T-helper 22 cell (primary cell): Measurements from ENCODE around the gene FOXL3.
"Not testable (repeated sequence)": the region's sequence is repeated elsewhere in the genome, so short reads cannot be mapped to it uniquely, and the experiment has no call there.

ENCODE experiments used
- DNase-seq: peaks from one replicate; pipeline ENCODE4 v3.0.0-alpha.2; 2020; ENCODE audit warnings: low read depth

The FOXL3 gene

DNA sequence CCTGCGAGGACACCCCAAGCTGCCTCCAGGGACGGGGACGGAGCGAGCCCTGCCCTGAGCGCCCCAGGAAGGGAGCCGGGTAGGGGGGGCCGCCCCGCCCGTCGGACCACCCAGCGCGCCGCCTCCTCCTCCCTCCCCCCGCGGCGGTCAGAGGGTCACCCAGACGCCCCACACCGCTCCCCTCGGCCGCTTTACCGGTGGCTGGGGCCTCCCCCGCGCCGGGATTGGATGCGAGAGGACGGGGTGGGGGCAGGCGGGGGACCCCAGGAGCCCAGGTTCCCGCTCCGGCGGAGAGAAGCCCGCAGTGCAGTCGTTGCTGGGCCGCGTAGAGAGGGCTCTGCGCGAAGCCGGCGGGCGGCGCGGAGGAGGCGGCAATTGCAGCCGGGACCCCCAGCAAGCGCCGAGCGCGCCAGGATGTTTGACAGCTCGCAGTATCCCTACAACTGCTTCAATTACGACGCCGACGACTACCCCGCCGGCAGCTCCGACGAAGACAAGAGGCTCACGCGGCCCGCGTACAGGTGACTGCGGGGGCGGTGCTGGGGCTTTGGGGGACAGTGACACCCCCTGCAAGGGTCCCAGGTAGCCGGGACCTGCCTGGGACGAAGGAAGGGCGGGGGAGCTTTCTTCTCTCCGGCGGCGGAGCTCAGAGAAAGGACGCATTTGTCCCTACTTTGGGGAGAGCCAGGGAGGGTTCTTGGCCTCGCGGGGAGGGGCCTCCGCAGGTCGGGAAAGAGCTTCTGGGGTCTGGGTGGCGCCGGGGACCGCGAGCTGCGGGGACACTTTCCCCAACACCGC is at the start of gene FOXL3:
TSS of gene FOXL3 (plus strand) at position 415 of the 798 bp plus-strand sequence. CDS start at position 415, 0 bp downstream.
- no peak for DNase-seq

DNA sequence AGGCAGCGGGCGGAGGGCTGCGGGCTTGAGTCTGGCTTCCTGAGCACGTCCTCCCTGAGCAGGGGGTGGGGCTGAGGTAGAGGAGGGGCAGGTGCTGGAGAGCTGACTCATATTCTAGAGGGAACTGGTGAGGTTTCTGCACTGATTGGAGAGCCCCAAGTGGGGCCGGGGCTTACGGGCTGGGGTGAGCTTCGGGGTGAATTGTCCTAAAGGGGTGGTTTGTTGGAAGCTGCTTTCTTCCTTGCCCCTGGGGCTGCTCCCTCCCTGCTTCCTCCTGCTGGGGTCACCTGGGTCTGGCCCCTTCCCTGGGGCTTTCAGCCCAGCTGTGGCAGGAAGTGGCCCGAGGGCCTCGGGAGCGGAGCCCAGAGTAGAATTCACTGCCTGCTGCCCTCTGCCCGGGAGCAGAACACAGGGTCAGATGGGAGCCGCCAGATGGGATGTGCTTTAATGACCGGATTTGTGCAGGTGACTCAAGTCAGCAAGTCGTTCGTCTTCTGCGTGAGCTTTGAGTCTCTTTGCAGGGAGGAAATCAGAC is 49.0 kb upstream of the FOXL3 start:
- no peak for DNase-seq

DNA sequence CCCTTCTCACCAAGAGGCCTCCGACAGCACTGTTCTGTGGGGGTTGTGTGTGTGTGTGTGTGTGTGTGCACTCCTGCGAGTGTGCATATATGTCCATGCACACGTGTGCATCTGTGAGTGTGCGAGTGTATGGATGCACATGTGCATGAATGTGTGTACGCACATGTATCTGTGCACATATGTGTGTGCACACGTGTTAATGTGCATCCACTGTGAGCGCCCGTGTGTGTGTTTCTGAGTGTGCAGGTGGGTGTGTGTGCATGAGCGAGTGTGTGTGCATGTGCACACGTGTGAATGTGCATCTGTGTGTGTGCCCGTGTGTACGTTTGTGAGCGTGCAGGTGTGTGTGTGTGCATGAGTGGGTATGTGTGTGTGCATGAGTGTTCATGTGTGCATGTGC is 48.5 kb upstream of the FOXL3 start:
- no peak for DNase-seq

DNA sequence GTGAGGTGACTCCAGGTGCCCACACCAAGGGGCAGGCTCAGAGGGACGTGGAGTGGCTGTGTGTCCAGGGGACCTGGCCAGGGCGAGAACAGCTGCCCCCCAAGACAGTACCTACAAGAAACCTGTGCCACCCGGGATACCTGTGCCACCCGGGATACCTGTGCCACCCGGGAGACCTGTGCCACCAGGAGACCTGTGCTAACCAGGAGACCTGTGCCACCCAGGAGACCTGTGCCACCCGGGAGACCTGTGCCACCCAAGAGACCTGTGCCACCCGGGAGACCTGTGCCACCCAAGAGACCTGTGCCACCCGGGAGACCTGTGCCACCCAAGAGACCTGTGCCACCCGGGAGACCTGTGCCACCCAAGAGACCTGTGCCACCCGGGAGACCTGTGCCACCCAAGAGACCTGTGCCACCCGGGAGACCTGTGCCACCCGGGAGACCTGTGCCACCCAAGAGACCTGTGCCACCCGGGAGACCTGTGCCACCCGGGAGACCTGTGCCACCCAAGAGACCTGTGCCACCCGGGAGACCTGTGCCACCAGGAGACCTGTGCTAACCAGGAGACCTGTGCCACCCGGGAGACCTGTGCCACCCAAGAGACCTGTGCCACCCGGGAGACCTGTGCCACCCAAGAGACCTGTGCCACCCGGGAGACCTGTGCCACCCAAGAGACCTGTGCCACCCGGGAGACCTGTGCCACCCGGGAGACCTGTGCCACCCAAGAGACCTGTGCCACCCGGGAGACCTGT is 47.0 kb upstream of the FOXL3 start:
- not testable (repeated sequence) for DNase-seq

DNA sequence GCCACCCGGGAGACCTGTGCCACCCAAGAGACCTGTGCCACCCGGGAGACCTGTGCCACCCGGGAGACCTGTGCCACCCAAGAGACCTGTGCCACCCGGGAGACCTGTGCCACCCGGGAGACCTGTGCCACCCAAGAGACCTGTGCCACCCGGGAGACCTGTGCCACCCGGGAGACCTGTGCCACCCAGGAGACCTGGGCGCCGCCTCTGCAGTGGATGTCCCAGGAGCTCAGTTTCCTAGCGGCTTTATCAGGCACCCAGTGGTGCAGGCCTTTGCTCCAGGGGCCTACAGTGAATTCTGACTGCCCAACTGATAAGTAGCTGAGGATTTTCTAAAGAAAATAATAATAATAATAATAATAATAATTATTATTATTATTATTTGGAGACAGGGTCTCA is 46.4 kb upstream of the FOXL3 start:
- DNase-seq = not testable (repeated sequence)

DNA sequence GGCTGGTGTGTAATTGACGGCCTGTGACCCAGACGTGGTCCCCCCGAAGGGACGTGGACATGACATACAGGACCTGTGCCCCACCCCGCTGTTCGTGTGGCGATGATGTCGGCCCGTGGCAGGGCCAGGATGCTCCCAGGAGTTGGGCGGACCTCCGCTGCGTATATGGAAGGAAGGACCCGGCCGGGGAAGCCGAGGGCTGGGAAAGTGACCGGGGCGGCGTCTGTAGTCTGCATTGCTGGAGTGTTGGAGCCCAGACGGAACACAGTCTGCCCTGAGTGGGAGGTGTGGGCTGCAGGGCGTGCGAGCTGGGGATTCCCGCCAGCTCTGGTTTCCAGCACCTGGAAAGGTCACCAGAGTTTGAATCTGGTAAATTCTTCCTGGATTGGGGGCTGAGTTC is 45.0 kb upstream of the FOXL3 start:
- DNase-seq = no peak

DNA sequence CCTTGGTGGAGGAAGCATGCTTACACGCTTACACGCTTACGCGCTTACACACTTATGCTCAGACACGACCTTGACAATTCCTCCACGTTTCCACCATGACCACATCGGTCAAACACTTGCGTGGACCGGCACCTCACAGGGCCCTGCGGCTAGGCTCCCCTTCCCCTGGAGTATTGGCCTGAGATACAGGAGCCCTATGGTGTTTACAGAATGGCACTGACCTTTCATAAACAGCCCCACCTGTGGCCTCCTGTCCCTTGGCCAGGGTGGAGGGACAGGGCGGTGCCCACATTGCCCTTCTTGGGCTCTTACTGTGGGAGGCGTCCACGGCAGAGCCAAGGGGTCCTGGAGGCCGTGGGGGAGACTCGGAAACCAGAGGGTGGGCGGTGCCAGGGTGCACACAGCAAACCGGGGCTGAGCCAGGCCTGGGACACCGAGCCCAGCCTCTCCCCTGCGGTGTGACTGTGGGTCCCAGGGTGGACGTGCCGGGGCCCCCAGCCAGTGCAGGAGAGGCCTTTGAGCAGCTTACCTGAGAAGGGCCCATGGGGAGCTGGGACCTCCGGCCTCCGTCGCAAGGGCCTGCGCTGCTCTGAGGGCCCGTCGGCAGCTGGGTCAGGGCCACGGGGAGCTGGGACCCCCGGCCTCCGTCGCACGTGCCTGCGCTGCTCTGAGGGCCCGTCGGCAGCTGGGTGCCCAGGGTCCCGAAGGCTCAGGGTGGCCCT is 44.2 kb upstream of the FOXL3 start:
- no peak for DNase-seq

DNA sequence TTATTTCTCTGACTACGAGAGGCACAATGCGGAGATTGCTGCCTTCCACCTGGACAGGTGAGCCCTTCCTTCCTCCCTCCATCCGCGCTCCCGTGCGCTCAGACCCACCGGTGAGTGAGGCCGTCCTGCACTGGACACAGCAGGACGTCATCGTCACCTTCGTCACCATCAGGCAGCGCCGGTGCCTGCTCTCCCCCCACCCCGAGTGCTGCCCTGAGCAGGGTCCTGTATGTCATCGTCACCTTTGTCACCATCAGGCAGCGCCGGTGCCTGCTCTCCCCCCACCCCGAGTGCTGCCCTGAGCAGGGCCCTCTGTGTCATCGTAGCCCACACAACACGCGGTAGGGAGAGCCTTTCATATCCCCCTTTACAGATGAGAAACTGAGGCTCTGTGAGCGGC is 43.5 kb upstream of the FOXL3 start:
- no peak for DNase-seq

DNA sequence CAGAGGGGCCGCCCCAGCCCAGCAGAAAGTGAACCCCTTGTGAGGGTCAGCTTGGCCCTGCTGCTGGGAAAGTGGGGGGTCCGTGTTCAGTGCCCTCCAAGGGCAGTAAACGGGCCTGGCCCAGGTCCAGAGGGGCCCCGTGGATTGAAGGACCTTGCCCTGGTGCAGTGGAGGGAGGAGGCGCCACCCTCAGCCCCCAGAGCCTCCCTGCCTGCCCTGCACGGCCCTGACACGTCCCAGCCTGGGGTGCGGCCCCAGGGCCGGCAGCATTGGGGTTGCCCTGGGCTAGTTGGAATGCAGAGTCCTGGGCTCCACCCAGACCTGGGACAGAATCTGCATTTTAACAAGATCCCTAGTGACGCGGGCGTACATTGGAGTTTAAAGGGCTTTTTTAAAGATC is 42.8 kb upstream of the FOXL3 start:
- no peak for DNase-seq

DNA sequence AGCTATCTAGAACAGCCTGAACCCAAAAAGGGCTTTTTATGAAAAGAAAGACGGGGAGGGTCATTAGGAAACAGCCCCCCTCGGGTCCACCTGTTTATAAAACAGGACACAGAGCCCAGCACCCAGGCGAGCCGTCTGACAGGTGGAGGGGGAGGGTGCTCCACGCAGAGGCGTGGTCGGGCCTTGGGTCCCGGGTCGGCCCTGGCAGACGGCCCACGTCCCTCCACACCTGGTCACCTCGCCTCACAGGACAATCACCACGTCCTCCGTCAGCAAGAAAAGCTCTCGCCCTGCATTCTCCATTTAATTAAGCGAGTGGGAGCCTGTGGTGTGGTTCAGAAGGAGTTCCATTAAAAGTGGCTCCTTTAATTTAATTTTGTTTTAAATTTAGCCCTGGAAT is 42.3 kb upstream of the FOXL3 start:
- DNase-seq = no peak

DNA sequence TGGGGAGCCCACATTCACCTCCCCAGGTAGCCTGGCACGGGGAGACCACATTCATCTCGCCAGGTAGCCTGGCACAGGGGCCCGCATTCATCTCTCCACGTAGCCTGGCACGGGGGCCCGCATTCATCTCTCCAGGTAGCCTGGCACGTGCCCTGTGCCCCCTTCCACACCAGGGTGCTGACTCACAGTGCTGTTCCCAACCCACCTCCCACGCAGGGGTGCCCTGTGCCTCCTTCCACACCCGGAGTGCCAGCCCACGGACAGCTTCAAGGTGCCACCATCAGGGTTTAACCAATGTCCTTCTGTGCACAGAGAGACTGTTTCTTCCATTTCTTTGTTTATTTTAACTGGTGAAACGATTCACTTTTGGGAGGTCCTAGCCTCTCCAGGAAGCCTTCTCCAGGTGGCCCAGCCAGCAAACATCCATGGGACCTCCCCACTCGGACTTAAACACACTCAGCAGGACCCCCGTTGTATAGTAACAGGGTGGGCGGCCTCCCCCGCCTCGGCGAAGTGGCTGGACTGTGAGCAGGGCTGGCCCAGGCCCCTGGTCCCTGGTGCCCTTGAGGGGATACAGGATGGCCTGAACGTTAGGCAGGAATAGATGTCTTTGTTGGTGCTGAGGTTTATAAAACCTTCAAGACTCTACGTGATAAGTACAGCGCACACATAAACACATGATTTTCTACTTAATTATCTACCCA is 41.1 kb upstream of the FOXL3 start:
- DNase-seq = no peak

DNA sequence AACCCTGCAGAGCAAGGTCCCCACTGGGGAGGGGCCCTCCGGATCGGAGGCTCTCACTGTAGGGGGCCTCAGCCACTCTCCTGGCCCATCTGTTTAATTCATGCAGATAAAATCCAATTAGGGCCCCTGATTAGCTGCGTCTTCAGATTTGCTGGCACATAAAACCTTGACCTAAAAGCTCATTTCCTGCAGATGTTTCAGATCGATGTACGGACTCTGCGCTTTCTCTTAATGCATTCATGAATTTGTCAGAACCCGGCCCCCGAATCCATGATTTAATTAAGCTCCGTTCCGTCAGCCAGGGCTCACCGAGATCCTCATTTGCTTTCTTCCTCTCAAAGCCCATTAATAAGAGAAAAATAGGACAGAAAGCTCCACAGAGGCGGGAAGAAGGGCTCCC is 40.0 kb upstream of the FOXL3 start:
- no peak for DNase-seq

DNA sequence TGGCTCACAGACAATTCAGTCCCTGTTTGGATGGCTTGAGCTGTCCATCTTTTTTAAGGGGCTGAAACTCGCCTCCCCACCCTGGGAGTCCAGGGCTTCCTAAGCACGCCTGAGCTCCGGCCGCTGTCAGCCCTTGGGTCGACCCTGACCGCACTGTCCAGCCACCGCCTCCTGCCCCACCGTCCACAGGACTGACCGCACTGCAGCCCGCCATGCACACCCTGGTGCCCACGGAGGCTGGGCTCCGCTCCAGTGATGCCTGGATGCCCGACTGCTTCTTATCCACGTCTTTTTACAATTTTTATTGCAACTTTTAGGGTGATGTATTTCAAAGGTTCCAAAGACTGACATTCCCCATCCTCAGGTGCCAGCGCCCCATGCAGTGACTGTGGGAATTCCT is 39.4 kb upstream of the FOXL3 start:
- no peak for DNase-seq

DNA sequence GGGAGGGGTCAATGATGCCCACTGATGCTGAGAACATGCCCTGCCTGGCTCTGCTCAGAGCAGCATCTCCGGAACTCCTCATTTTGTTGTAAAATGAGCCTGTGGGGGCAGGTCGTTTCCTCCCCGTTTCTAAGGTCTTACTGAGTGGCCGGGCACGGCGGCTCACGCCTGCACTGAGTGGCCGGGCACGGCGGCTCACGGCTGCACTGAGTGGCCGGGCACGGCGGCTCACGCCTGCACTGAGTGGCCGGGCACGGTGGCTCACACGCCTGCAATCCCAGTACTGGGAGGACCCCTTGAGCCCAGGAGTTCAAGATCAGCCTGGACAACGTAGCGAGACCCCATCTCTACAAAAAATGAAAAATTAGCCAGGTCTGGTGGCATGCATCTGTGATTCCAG is 39.0 kb upstream of the FOXL3 start:
- no peak for DNase-seq

DNA sequence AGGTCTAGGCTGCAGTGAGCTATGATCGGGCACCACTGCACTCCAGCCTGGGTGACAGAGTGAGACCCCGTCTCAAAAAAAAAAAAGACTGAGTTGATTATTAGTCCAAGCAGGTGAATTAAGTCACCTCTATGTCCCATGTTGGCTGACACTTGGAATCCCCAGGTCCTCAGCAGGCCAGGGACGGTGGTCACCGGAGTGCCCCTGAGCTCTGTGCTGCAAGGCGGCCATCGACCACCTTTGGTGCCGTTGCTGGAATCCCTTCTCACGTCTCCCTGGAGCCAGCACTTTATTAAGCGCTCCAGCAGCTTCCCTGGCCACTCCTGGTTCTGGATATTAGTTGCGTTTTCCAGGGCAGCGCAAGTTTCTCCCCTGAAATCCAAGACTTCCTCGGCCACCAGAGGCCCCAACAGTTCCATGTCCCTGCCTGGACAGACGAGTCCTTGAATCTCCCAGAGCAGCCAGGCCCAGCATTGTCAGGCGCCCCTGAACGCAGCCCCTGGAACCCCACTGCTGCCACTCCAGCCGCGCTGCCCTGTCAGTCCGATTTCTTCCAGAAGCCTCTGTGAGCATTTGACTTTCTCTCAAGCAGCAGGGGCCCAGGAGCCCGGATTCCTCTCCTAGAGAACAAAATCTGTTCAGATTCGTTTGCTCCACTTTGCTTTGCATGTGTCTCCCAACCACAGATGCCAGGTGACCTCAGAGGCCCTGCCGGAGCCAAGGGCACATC is 38.4 kb upstream of the FOXL3 start:
- no peak for DNase-seq

DNA sequence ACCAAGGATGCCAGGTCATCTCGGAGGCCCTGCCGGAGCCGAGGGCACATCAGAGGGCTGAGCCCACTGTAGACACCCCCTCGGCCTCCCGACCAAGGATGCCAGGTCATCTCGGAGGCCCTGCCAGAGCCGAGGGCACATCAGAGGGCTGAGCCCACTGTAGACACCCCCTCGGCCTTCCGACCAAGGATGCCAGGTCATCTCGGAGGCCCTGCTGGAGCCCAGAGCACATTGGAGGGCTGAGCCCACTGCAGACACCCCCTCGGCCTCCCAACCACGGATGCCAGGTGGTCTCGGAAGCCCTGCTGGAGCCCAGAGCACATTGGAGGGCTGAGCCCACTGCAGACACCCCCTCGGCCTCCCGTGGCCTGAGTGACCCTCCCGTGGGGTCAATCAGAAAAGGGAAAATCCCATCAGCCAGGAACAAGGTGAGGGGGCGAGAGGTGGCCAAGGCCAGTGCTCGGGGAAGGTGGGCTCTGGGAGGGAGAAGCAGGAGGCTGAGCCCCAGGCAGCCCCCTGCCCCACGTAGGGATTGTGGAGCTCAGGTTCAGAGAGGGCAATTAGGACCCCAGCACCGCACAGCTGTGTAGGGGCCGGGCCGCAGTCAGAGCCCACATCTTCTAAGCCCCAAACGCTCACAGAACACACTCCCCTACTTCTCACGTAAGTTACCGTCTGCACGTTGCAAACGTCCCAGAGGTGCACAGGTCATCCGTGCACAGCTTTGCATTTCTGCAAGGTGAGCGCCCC is 37.6 kb upstream of the FOXL3 start:
- no peak for DNase-seq

DNA sequence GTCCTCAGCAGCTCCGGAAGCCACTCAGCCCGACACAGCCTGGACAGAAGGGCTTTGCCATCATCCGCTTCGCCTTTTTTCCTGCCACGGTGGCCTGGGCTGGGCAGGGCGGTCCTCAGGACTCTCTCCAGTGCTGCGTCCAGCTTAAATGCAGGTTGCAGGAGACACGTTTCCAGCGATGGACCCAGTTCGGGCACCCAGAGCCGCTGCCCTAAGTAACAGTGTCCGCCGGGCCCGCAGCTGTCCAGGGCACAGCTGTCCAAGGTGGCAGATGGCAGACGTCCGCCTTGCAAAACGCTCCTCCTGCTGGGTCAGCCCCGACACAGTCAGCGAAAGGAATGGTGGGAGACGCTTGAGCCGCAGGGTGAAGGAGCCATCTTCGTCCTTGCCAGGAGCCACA is 37.0 kb upstream of the FOXL3 start:
- no peak for DNase-seq

DNA sequence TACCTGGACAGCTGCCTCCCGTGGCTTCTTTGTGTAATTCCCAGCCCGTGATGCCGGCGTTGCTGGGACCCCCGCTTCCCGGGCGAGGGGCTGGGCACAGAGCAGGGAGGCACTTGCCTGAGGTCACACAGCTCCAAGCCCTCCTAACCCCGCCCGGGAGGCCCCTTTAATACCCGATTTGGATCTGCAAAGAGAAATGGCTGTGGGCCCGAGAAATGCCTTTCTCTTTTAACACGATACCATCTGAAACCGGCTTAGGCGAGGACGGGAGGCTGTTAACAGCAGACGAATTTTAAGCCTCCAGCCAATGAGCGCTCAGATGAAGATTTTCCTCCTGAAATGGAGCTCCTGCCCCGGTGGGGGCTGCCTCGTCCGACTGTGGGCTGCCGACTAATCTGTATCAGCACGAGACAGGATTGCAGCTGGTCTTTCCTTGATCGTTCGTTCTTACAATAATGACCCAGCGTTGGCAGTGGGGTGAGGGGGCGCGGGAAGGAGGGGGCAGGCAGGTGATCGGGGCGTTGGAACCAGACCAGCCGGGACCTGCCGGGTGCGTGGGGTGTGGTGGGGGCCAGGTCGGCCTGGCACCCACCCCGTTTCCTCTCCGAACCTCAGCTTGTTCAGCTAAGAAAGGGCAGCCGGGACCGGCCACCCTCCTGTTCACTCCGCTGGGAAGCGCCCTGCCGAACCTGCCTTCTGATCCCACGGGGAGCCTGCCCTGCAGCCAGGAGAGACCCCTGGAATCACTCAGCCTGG is 36.2 kb upstream of the FOXL3 start:
- DNase-seq = no peak

DNA sequence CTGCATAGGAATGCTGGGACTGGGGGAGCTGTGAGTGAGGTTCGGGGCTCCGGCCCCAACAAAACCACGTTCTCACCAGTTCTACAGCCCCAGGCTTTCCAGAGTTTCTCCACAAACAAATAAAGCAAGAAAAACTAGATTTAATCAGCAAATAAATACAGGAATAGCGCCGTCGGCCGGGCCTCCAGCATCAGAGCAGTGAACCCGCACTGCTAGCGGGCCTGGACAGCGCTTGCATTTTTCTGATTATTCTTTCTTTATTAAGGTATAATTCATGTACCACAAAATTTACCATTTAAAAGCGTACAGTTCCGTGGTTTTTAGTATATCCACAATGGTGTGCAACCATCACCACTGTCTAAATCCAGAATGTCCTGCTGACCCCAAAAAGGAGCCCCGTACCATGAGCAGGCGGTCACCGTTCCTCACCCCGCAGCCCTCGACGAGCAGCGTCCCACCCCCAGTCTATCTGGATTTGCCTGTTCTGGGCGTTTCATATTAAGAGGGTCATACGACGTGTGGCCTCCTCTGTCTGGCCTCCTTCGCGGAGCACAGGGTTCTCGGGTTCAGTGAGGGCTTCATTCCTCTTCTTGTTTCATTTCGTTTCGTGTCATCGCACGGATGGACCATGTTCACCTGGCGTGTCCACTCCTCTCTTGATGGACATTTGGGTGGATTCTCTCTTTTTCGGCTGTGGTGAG is 35.5 kb upstream of the FOXL3 start:
- no peak for DNase-seq
